Common myeloid progenitor, CD34-positive (primary cell): ENCODE measurements around the gene OR5D13.

Experiments used
- CTCF ChIA-PET: fragments of 350-600 bp; sonication (Branson Sonifier 250); formaldehyde crosslinking; loops from one replicate; lab custom pipeline; 2021; ENCODE audit warnings: antibody characterized with exemption; lab: Charles Lee
- POLR2A ChIA-PET: fragments of 350-600 bp; sonication (Branson Sonifier 250); formaldehyde crosslinking; loops from one replicate; lab custom pipeline; 2021; ENCODE audit warnings: antibody characterized with exemption; lab: Charles Lee
- DNase-seq, 3 donors: peaks; one replicate each; pipeline versions ENCODE4 v3.0.0 to v3.0.0-alpha.2; 2013
- H3K27ac ChIP-seq, 2 experiments: 1 replicate in 1 of 2; 2 replicates in 1 of 2; pipeline ENCODE4 v1.7.0; 2013; ENCODE audit warnings: inconsistent platforms in 2 of 2, low read length in 2 of 2, mild to moderate bottlenecking in 2 of 2, low read depth in 1 of 2, moderate library complexity in 1 of 2; ENCODE audit not compliant: severe bottlenecking in 2 of 2, insufficient read depth in 1 of 2, poor library complexity in 1 of 2
- H3K27me3 ChIP-seq, 5 experiments: replicated peaks in 2 of 5; 1 replicate in 3 of 5; 2 replicates in 2 of 5; pipeline versions ENCODE4 v1.6.1 to v1.7.0; 2013; ENCODE audit warnings: low read length in 4 of 5, mild to moderate bottlenecking in 2 of 5, moderate library complexity in 2 of 5, inconsistent platforms in 1 of 5; ENCODE audit not compliant: insufficient read depth in 5 of 5, control insufficient read depth in 4 of 5
- H3K36me3 ChIP-seq, 4 experiments: 1 replicate in 2 of 4; 2 replicates in 2 of 4; pipeline versions ENCODE4 v1.6.1 to v1.7.0; 2013; ENCODE audit warnings: low read length in 3 of 4, control low read depth in 1 of 4, mild to moderate bottlenecking in 1 of 4; ENCODE audit not compliant: control insufficient read depth in 4 of 4, insufficient read depth in 4 of 4
- H3K4me1 ChIP-seq, 4 experiments: 1 replicate in 3 of 4; 2 replicates in 1 of 4; pipeline versions ENCODE4 v1.6.1 to v1.7.1; 2013; ENCODE audit warnings: low read length in 3 of 4, mild to moderate bottlenecking in 3 of 4, control low read depth in 1 of 4, inconsistent platforms in 1 of 4, moderate library complexity in 1 of 4; ENCODE audit not compliant: control insufficient read depth in 4 of 4, insufficient read depth in 4 of 4; ENCODE audit errors: control extremely low read depth in 1 of 4
- H3K4me3 ChIP-seq, 7 experiments: 1 replicate in 4 of 7; 2 replicates in 3 of 7; pipeline versions ENCODE4 v1.5.1 to v1.7.0; 2013; ENCODE audit warnings: mild to moderate bottlenecking in 7 of 7, low read length in 6 of 7, moderate library complexity in 6 of 7, inconsistent platforms in 2 of 7, low read depth in 2 of 7, control low read depth in 1 of 7; ENCODE audit not compliant: insufficient read depth in 4 of 7, control insufficient read depth in 1 of 7; ENCODE audit errors: extremely low read depth in 1 of 7
- H3K9me3 ChIP-seq, 5 experiments: 1 replicate in 4 of 5; 2 replicates in 1 of 5; pipeline versions ENCODE4 v1.6.1 to v1.7.1; 2013; ENCODE audit warnings: low read length in 4 of 5, mild to moderate bottlenecking in 2 of 5, inconsistent platforms in 1 of 5, low read depth in 1 of 5, moderate library complexity in 1 of 5; ENCODE audit not compliant: control insufficient read depth in 4 of 5, insufficient read depth in 2 of 5; ENCODE audit errors: control extremely low read depth in 1 of 5
- WGBS: methylation state at CpG from one replicate; pipeline ENCODE4 v1.1.5; 2013; ENCODE audit not compliant: insufficient coverage; 5-methylcytosine and 5-hydroxymethylcytosine counted together

OR5D13 gene

DNA sequence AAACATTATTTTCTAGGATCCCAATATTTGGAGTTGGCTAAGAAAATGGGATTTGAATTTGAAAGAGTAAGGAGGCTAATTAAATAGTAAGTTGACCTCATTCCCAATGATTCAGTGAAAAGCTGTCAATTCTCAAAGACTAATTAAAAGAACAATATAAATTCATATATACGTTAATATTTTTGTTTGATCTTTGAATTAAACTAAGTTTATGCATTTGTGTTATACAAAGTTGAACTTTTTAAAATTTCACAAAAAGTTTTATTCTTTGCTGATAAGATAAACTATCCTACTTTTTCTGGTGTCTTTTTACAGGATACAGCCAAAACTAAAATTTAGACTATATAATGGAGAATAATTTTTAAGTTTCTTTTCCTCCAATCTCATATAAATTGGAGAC is 37.8 kb downstream of the OR5D13 start, which contains the start of gene OR5L1:
TSS of gene OR5L1 (plus strand) at position 301 of the 400 bp plus-strand sequence. CDS start 100 bp downstream, outside the sequence.
- no CpG with 5 or more reads among the region's 1 CpG for WGBS

DNA sequence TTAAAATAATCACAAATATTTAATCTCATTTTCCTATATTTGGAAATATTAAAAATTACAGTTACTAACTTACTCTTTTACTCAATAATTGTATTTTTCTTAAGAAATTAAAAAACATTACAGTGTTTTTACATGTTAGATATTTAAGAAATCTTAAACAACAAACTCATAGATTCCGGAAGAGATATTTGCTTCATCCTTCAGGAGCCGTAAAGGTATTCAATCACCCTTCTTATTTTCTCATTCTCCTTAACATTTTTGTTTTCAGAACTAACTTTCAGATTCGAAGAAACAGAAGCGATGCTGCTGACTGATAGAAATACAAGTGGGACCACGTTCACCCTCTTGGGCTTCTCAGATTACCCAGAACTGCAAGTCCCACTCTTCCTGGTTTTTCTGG is 46.1 kb downstream of the OR5D13 start, which contains the start of gene OR5D18:
TSS of gene OR5D18 (plus strand) at position 301 of the 400 bp plus-strand sequence. CDS start at position 301, 0 bp downstream.
- Histone ChIP-seq H3K9me3 (peaks cover 0 to 3% (median 0%) of the 10 kb centered on the region in 5 experiments), H3K27me3 (no peaks in the 10 kb centered on the region), H3K27ac (no peak within 1 kb of the TSS), H3K4me1 (no peaks in the 10 kb centered on the region), H3K36me3 (no peaks in the 10 kb centered on the region), H3K4me3 (no peak within 1 kb of the TSS)
- POLR2A ChIA-PET, result no interaction called here
- CTCF ChIA-PET, result no interaction called here
- no peak for DNase-seq
- 93% methylated on average over 3 of the region's 5 CpGs for WGBS

More for the DNA sequence above, 37.8 kb downstream of the OR5D13 start, which contains the start of gene OR5L1:
- ChIA-PET POLR2A (no interaction called here), CTCF (no interaction called here)
- Histone ChIP-seq H3K27ac (no peak within 1 kb of the TSS), H3K36me3 (no peaks in the 10 kb centered on the region), H3K27me3 (no peaks in the 10 kb centered on the region), H3K4me3 (no peak within 1 kb of the TSS), H3K9me3 (peaks cover 0 to 3% (median 0%) of the 10 kb centered on the region in 5 experiments), H3K4me1 (no peaks in the 10 kb centered on the region)
- DNase-seq, result no peak
